MCF 10A (cell line): ENCODE data around the gene MEP1B. TPM values are rescaled to one million over a fixed set of nuclear protein-coding genes. Genes with fewer than 3 reads are reported as not detected.

Source experiments
- BruUV-seq: library from RNA; stranded (reverse); fragments of 400-500 nt; replicated peaks from 2 replicates; lab custom pipeline; 2021; lab: Mats Ljungman, UMichigan
- CTCF ChIA-PET: fragments of 300-600 bp; sonication (Branson Sonifier 250); formaldehyde crosslinking; extraction: SDS; loops from one replicate; lab custom pipeline; 2021; ENCODE audit warnings: antibody characterized with exemption, inconsistent platforms; lab: Yijun Ruan, JAX
- POLR2A ChIA-PET: fragments of 300-600, 350-650 bp; sonication (Branson Sonifier 250); formaldehyde crosslinking; extraction: SDS; loops from one replicate; lab custom pipeline; 2020; ENCODE audit warnings: antibody characterized with exemption, inconsistent platforms; lab: Yijun Ruan, JAX
- DNase-seq: peaks from one replicate; pipeline ENCODE4 v3.0.0-alpha.2; 2018; ENCODE audit not compliant: unreplicated experiment
- H3K27ac Mint-ChIP-seq: one replicate; pipeline ENCODE4 v1.8.0; 2022; ENCODE audit warnings: mild to moderate bottlenecking, low read depth, mixed read lengths; ENCODE audit not compliant: unreplicated experiment
- H3K27me3 Mint-ChIP-seq: one replicate; pipeline ENCODE4 v1.8.0; 2022; ENCODE audit warnings: mixed read lengths; ENCODE audit not compliant: insufficient read depth, unreplicated experiment
- H3K36me3 Mint-ChIP-seq: one replicate; pipeline ENCODE4 v1.8.0; 2022; ENCODE audit warnings: mild to moderate bottlenecking, moderate library complexity, mixed read lengths; ENCODE audit not compliant: insufficient read depth, unreplicated experiment
- H3K4me1 Mint-ChIP-seq: one replicate; pipeline ENCODE4 v1.8.0; 2022; ENCODE audit warnings: mixed read lengths; ENCODE audit not compliant: insufficient read depth, unreplicated experiment
- H3K4me3 Mint-ChIP-seq: one replicate; pipeline ENCODE4 v1.8.0; 2022; ENCODE audit warnings: mild to moderate bottlenecking, moderate library complexity, mixed read lengths; ENCODE audit not compliant: unreplicated experiment
- H3K9me3 Mint-ChIP-seq: one replicate; pipeline ENCODE4 v1.8.0; 2022; ENCODE audit warnings: mixed read lengths; ENCODE audit not compliant: unreplicated experiment
- intact Hi-C: fragments of 100-400 bp; cut with micrococcal nuclease; formaldehyde crosslinking; loops from 2 replicates; pipeline ENCODE4 v1.14.1; 2022
- total RNA-seq: library from RNA; stranded (reverse); gene quantifications from 2 replicates; pipeline ENCODE4 v1.2.3, GENCODE V29; 2022
- TF ChIP-seq, protein P1 (sequence below): fragments of 200-600 bp; IDR thresholded peaks from one replicate; pipeline ENCODE4 v1.8.0; 2022; ENCODE audit warnings: antibody characterized with exemption, mild to moderate bottlenecking; ENCODE audit not compliant: unreplicated experiment

MEP1B gene
- total RNA-seq, 1 experiment from 2014 or later, result not detected

DNA sequence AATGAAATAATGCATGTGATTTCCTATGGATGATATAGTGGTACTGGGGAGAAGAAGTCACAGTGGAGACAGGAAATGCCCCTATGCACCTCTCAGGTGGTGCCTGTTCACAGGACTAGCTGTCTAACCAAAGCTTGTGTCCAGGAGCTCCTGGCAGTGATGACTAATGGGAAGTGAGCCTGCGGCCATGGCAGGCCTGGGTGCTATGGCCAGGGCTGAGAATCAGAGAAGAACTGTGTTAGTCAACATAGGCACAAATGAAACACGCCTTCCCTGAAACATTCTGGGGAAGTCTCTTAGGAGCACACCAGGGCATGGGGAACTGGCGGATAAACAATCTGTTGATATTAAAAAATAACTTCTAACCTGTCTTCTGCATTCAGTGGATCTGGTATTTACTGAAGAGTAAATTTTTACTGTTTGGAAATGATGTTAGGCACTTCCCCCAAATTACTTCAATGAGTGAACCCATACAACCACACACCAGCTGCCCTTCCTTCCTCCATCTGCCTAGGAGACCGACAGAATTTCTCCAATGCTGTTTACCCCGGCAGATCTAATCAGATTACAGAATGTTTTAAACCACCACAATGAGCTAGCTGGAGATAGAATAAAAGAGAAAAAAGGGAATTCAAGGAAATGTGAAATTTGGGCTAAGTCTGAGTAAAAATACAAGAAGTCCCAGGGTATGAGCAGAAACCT lies 67.4 kb downstream of the MEP1B start:
- no peaks in the 10 kb centered on the region for H3K27me3 Mint-ChIP-seq
- H3K4me1 Mint-ChIP-seq, result peaks cover 10% of the 10 kb centered on the region
- H3K36me3 Mint-ChIP-seq, result peaks cover 10% of the 10 kb centered on the region
- H3K9me3 Mint-ChIP-seq, result no peaks in the 10 kb centered on the region
- H3K4me3 Mint-ChIP-seq, result no peak overlapping the region
- H3K27ac Mint-ChIP-seq, result no peak overlapping the region
- ChIA-PET POLR2A (interaction anchor here (0.6 to 0.7 kb wide), 3 partner anchors 20 to 658 kb away, joined by 3 read pairs; no protein-coding TSS in a partner anchor), CTCF (interaction anchor here (0.5 to 1.4 kb wide), 6 partner anchors 12 to 919 kb away, joined by 3 to 5 read pairs (median 4); partner anchors contain the start of gene GAREM1)
- TF ChIP-seq, protein P1, sequence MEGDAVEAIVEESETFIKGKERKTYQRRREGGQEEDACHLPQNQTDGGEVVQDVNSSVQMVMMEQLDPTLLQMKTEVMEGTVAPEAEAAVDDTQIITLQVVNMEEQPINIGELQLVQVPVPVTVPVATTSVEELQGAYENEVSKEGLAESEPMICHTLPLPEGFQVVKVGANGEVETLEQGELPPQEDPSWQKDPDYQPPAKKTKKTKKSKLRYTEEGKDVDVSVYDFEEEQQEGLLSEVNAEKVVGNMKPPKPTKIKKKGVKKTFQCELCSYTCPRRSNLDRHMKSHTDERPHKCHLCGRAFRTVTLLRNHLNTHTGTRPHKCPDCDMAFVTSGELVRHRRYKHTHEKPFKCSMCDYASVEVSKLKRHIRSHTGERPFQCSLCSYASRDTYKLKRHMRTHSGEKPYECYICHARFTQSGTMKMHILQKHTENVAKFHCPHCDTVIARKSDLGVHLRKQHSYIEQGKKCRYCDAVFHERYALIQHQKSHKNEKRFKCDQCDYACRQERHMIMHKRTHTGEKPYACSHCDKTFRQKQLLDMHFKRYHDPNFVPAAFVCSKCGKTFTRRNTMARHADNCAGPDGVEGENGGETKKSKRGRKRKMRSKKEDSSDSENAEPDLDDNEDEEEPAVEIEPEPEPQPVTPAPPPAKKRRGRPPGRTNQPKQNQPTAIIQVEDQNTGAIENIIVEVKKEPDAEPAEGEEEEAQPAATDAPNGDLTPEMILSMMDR, result no peak
- BruUV-seq, result no TSS peak
- intact Hi-C loops, result no loop called here
- peak; percentile 73 for DNase-seq

DNA sequence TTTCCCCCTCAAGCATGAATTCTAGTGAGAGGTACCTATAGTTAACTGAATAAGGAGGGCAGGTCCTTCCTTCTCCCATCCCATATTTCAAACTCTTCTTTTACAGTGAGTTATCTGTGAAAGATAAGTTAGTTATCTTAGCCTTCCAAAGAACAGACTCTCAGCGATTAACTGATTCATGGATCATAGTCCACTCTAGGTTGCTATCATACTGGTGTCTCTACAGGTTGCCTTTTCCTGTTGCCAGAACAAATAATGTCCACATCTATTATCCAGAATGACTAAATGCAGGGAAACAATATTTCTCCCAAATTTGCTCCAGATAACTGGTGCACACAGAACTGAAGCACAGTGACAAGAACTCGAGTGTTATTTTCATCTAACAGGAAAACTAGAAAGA lies 68.3 kb downstream of the MEP1B start:
- TF ChIP-seq, protein P1, result no peak
- POLR2A ChIA-PET, result no interaction called here
- no peak overlapping the region for H3K4me3 Mint-ChIP-seq
- no peak for DNase-seq
- BruUV-seq, result no TSS peak
- H3K36me3 Mint-ChIP-seq, result peaks cover 10% of the 10 kb centered on the region
- peaks cover 10% of the 10 kb centered on the region for H3K4me1 Mint-ChIP-seq
- intact Hi-C loops, result no loop called here
- H3K9me3 Mint-ChIP-seq, result no peaks in the 10 kb centered on the region
- H3K27ac Mint-ChIP-seq, result no peak overlapping the region
- CTCF ChIA-PET, result interaction anchor here (1.2 kb wide), 1 partner anchor 291 kb away, joined by 4 read pairs; no protein-coding TSS in a partner anchor
- H3K27me3 Mint-ChIP-seq, result no peaks in the 10 kb centered on the region

DNA sequence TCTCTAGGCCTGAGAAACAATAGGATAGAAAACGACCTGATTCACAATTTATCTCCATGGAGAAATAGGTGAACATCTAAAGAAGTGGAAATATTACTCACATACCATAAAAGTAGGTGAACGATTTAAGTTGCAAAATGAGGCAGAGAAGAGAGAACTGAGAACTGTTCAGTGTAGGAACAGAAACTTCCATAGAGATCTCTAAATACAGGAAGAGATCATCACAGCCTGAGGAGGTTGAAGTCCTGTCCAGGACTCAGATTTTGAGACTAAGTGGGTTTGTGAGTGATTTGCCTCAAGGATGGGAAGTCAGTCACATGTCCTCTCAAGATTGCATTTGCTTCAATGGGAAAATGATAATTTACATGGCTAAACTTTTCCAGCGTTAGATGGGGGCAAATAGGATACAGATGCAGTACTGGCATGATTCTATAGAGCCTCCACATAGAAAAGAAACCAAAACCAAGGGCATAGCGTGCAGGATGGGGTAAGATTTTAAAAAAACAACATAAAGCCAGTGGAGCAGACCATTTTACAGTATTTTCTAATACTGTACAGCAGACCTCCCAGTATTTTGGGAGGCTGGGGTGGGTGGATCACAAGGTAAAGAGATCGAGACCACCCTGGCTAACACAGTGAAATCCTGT lies 68.8 kb downstream of the MEP1B start:
- BruUV-seq, result no TSS peak
- Mint-ChIP-seq H3K9me3 (no peaks in the 10 kb centered on the region), H3K27me3 (no peaks in the 10 kb centered on the region), H3K4me1 (peaks cover 10% of the 10 kb centered on the region), H3K4me3 (no peak overlapping the region), H3K36me3 (peaks cover 10% of the 10 kb centered on the region), H3K27ac (no peak overlapping the region)
- POLR2A ChIA-PET, result no interaction called here
- TF ChIP-seq, protein P1, result no peak
- DNase-seq, result no peak
- intact Hi-C loops, result no loop called here
- CTCF ChIA-PET, result interaction anchor here (0.6 to 1.2 kb wide), 4 partner anchors 13 to 296 kb away, joined by 3 to 4 read pairs (median 3); no protein-coding TSS in a partner anchor

DNA sequence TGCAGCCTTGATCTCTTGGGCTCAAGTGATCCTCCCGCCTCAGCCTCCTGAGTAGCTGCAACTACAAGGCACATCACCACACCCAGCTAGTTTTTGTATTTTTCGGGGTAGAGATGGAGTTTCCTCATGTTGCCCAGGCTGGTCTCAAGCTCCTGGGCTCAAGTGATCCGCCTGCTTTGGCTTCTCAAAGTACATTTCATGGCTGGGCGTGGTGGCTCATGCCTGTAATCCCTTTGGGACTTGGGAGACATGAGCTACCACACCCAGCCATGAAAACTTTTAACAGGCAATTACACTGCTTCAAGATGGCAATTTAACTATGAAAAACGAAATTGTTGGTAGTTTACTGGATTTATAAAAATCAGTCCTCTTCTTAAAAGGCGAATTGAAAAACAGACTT lies 69.7 kb downstream of the MEP1B start:
- TF ChIP-seq, protein P1, result no peak
- ChIA-PET CTCF (interaction anchor here (0.6 to 1.8 kb wide), 10 partner anchors 12 to 424 kb away, joined by 3 to 5 read pairs (median 3); no protein-coding TSS in a partner anchor), POLR2A (interaction anchor here (0.7 to 1.7 kb wide), 4 partner anchors 23 to 674 kb away, joined by 3 to 4 read pairs (median 3); no protein-coding TSS in a partner anchor)
- Mint-ChIP-seq H3K9me3 (no peaks in the 10 kb centered on the region), H3K4me3 (no peak overlapping the region), H3K4me1 (peaks cover 10% of the 10 kb centered on the region), H3K27me3 (no peaks in the 10 kb centered on the region), H3K36me3 (peaks cover 12% of the 10 kb centered on the region), H3K27ac (peak overlapping the region; percentile 33)
- no peak for DNase-seq
- BruUV-seq, result no TSS peak
- intact Hi-C loops, result no loop called here
